ENCODE measurements around the gene CD2AP.

Gene CD2AP

DNA sequence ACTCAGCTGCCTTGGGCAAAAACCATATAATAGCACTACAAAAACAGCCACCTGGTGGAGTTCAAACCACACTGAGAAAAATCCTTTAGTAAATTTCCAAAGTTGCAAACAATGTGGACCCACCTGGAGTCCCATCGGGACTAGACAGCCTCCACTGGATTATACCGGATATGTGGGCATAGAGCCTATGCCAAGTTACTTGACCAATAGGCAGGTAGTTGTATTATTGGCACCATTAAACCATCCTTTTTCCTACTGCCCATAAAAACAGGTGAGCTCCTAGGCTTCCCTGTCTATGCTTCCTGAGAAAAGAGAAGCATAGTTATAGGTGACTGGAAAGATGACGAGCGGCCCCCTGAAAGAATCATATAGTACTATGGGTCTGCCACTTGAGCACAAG is 169.1 kb downstream of the CD2AP start:
- TF ChIP-seq, protein P1, sequence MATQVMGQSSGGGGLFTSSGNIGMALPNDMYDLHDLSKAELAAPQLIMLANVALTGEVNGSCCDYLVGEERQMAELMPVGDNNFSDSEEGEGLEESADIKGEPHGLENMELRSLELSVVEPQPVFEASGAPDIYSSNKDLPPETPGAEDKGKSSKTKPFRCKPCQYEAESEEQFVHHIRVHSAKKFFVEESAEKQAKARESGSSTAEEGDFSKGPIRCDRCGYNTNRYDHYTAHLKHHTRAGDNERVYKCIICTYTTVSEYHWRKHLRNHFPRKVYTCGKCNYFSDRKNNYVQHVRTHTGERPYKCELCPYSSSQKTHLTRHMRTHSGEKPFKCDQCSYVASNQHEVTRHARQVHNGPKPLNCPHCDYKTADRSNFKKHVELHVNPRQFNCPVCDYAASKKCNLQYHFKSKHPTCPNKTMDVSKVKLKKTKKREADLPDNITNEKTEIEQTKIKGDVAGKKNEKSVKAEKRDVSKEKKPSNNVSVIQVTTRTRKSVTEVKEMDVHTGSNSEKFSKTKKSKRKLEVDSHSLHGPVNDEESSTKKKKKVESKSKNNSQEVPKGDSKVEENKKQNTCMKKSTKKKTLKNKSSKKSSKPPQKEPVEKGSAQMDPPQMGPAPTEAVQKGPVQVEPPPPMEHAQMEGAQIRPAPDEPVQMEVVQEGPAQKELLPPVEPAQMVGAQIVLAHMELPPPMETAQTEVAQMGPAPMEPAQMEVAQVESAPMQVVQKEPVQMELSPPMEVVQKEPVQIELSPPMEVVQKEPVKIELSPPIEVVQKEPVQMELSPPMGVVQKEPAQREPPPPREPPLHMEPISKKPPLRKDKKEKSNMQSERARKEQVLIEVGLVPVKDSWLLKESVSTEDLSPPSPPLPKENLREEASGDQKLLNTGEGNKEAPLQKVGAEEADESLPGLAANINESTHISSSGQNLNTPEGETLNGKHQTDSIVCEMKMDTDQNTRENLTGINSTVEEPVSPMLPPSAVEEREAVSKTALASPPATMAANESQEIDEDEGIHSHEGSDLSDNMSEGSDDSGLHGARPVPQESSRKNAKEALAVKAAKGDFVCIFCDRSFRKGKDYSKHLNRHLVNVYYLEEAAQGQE (IDR thresholded peaks at IDR 0.05; ENCODE audit: insufficient read depth in 1 of 2, low read depth in 2 of 2, low read length in 2 of 2) = no peak
- TF ChIP-seq TAF1 (IDR thresholded peaks at IDR 0.05; ENCODE audit: borderline replicate concordance, insufficient read depth, low read length) (no peak), SIN3A (IDR thresholded peaks at IDR 0.05; ENCODE audit: borderline replicate concordance, insufficient read depth, low read length) (no peak), POLR2AphosphoS5 (IDR thresholded peaks at IDR 0.05; ENCODE audit: low read depth, low read length) (no peak), FOXP2 (optimal IDR thresholded peaks at IDR 0.05; ENCODE audit: borderline replicate concordance, extremely low read depth, extremely low read length, insufficient read depth) (no peak)

DNA sequence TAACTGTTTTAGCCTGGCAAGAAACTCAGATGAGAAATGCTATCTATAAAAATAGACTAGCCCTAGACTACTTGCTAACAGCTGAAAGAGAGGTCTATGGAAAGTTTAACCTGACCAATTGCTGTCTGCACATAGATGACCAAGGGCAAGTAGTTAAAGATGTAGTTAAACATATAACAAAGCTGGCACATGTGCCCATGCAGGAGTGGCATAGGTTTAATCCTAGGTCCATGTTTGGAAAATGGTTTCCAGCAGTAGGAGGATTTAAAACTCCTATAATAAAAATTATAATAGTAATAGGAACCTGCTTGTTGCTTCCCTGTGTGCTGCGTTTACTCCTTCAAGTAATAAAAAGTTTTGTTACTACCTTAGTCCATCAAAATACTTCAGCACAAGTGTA is 169.6 kb downstream of the CD2AP start:
- no peak for TF ChIP-seq POLR2AphosphoS5 (IDR thresholded peaks at IDR 0.05; ENCODE audit: low read depth, low read length)
- TF ChIP-seq TAF1 (IDR thresholded peaks at IDR 0.05; ENCODE audit: borderline replicate concordance, insufficient read depth, low read length) = no peak
- no peak for TF ChIP-seq FOXP2 (optimal IDR thresholded peaks at IDR 0.05; ENCODE audit: borderline replicate concordance, extremely low read depth, extremely low read length, insufficient read depth)
- TF ChIP-seq SIN3A (IDR thresholded peaks at IDR 0.05; ENCODE audit: borderline replicate concordance, insufficient read depth, low read length) = no peak
- TF ChIP-seq, protein P1 (IDR thresholded peaks at IDR 0.05; ENCODE audit: insufficient read depth in 1 of 2, low read depth in 2 of 2, low read length in 2 of 2) = no peak

DNA sequence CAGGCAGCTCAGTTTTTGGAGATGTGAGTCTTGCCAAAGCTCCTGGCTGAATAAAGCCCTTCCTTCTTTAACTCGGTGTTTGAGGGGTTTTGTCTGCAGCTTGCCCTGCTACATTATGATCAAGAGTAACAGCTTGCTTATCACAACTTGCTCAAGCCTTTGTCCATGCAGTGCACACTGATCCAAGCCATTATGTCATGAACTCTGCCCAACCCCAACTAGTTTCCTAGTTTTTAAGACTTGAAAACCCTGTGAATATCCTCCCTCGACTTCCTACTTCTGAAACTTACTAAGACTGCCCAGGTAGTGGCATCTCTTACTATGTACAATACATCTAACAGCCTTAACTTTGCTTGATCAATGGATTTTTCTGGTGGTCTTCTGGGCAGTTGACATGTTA is 170.4 kb downstream of the CD2AP start:
- TF ChIP-seq SIN3A (IDR thresholded peaks at IDR 0.05; ENCODE audit: borderline replicate concordance, insufficient read depth, low read length) (no peak), TAF1 (IDR thresholded peaks at IDR 0.05; ENCODE audit: borderline replicate concordance, insufficient read depth, low read length) (no peak), POLR2AphosphoS5 (IDR thresholded peaks at IDR 0.05; ENCODE audit: low read depth, low read length) (no peak), FOXP2 (optimal IDR thresholded peaks at IDR 0.05; ENCODE audit: borderline replicate concordance, extremely low read depth, extremely low read length, insufficient read depth) (no peak)
- TF ChIP-seq, protein P1 (IDR thresholded peaks at IDR 0.05; ENCODE audit: insufficient read depth in 1 of 2, low read depth in 2 of 2, low read length in 2 of 2) = no peak

DNA sequence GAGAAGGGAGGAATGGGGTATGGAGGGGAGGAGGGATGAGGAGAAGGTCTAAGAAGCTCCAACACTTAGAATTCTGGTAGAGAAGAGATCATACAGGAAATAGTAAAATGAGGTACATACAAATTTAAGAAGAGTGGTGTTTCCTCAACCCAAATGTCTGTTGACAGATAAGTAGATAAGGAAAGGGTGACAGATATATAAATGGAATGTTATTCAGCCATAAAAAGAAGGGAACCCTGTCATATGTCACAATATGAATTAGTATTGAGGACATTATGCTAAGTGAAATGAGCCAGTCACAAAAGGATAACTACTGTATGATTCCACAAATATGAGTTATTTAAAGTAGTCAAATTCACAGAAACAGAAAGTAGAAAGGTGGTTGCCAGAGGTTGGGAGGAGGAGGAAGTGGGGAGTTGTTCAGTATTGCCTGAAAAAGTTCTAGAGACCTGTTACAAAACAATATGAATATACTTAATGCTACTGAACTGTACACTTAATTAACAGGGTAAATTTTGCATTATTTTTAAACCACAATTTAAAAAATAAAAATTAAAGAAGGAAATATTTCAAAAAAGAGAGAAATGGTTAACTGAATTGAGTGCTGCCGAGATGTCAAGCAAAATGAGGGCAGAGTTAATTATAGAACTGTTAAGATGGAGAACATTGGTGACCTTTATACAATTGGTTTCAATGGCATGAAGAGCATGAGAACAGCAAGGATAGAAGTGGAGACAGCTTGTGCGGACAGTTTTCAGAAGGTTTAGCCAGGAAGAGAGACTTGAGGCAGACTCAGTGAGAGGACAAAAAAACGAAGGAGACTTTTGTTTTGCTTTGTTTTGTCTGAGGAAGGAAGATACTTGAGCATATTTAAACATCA is 173.2 kb downstream of the CD2AP start:
- TF ChIP-seq TAF1 (IDR thresholded peaks at IDR 0.05; ENCODE audit: borderline replicate concordance, insufficient read depth, low read length) = no peak
- no peak for TF ChIP-seq FOXP2 (optimal IDR thresholded peaks at IDR 0.05; ENCODE audit: borderline replicate concordance, extremely low read depth, extremely low read length, insufficient read depth)
- TF ChIP-seq, protein P1 (IDR thresholded peaks at IDR 0.05; ENCODE audit: insufficient read depth in 1 of 2, low read depth in 2 of 2, low read length in 2 of 2) = no peak
- TF ChIP-seq POLR2AphosphoS5 (IDR thresholded peaks at IDR 0.05; ENCODE audit: low read depth, low read length) = no peak
- TF ChIP-seq SIN3A (IDR thresholded peaks at IDR 0.05; ENCODE audit: borderline replicate concordance, insufficient read depth, low read length) = no peak

All from PFSK-1 (cell line).